B cell (primary cell): ENCODE measurements around the gene SCN11A. TPM values are rescaled to one million over a fixed set of nuclear protein-coding genes. Genes with fewer than 3 reads are reported as not detected.

Source experiments
- ATAC-seq: fragments of 200-7000 bp; cut with Tn5 transposase; one replicate; pipeline ENCODE4 v1.10.0; 2021; ENCODE audit warnings: low read depth, mild to moderate bottlenecking, moderate number of reproducible peaks, moderate library complexity
- CTCF ChIA-PET: fragments of 350-600 bp; sonication (Branson Sonifier 250); formaldehyde crosslinking; loops from one replicate; lab custom pipeline; 2021; ENCODE audit warnings: antibody characterized with exemption, inconsistent platforms; lab: Charles Lee
- POLR2A ChIA-PET: fragments of 350-600 bp; sonication (Branson Sonifier 250); formaldehyde crosslinking; loops from one replicate; lab custom pipeline; 2021; ENCODE audit warnings: antibody characterized with exemption; lab: Charles Lee
- DNase-seq: peaks from one replicate; pipeline ENCODE4 v3.0.0; 2013
- H2AFZ ChIP-seq: 2 replicates; pipeline ENCODE4 v1.6.1; 2012; ENCODE audit warnings: mild to moderate bottlenecking, low read depth, low read length; ENCODE audit not compliant: insufficient read depth, poor library complexity, severe bottlenecking
- H3K27ac ChIP-seq, 2 donors: 1 replicate in 1 of 2; 2 replicates in 1 of 2; pipeline ENCODE4 v1.5.1; 2012 to 2013; ENCODE audit warnings: low read length in 2 of 2, mild to moderate bottlenecking in 2 of 2, moderate library complexity in 1 of 2
- H3K27me3 ChIP-seq, 4 experiments: fragments of 200-600 bp in 1 of 4; sonication (generic) in 1 of 4; replicated peaks in 1 of 4; 1 replicate in 2 of 4; 2 replicates in 2 of 4; pipeline versions ENCODE4 v1.6.1 to v1.7.0; 2013 to 2016; ENCODE audit warnings: low read length in 3 of 4, mild to moderate bottlenecking in 2 of 4, mixed read lengths in 1 of 4, moderate library complexity in 1 of 4; ENCODE audit not compliant: insufficient read depth in 4 of 4, control insufficient read depth in 3 of 4; ENCODE audit errors: control extremely low read depth in 1 of 4
- H3K36me3 ChIP-seq, 2 experiments: replicated peaks in 1 of 2; 1 replicate in 1 of 2; 2 replicates in 1 of 2; pipeline versions ENCODE4 v1.6.1 to v1.7.1; 2013; ENCODE audit warnings: low read length in 1 of 2; ENCODE audit not compliant: insufficient read depth in 2 of 2, control insufficient read depth in 1 of 2; ENCODE audit errors: control extremely low read depth in 1 of 2, extremely low read depth in 1 of 2
- H3K4me1 ChIP-seq, 2 donors: fragments of 200-600 bp in 1 of 2; sonication (generic) in 1 of 2; 1 replicate in 1 of 2; 2 replicates in 1 of 2; pipeline versions ENCODE4 v1.5.1 to v1.6.1; 2013 to 2017; ENCODE audit warnings: low read length in 2 of 2; ENCODE audit not compliant: control insufficient read depth in 2 of 2, insufficient read depth in 2 of 2
- H3K4me2 ChIP-seq: replicated peaks from 2 replicates; pipeline ENCODE3; 2012; ENCODE audit warnings: mild to moderate bottlenecking, low read depth, low read length; ENCODE audit not compliant: poor library complexity, severe bottlenecking
- H3K4me3 ChIP-seq, 5 experiments: fragments of 200-600 bp in 1 of 5; sonication (generic) in 1 of 5; 1 replicate in 3 of 5; 2 replicates in 2 of 5; pipeline versions ENCODE4 v1.5.1 to v1.7.0; 2011 to 2016; ENCODE audit warnings: low read length in 4 of 5, mild to moderate bottlenecking in 4 of 5, low read depth in 2 of 5, control low read depth in 1 of 5, moderate library complexity in 1 of 5; ENCODE audit not compliant: insufficient read depth in 1 of 5; ENCODE audit errors: control extremely low read depth in 1 of 5, extremely low read depth in 1 of 5
- H3K79me2 ChIP-seq: fragments of 200-600 bp; sonication (generic); one replicate; pipeline ENCODE4 v1.6.0; 2016; ENCODE audit warnings: low read length; ENCODE audit not compliant: control insufficient read depth, insufficient read depth
- H3K9ac ChIP-seq: fragments of 200-600 bp; sonication (generic); 2 replicates; pipeline ENCODE4 v1.6.1; 2017; ENCODE audit warnings: mild to moderate bottlenecking, low read length, moderate library complexity
- H3K9me3 ChIP-seq, 3 donors: one replicate each; pipeline versions ENCODE4 v1.6.1 to v1.7.1; 2013; ENCODE audit warnings: low read length in 2 of 3; ENCODE audit not compliant: control insufficient read depth in 2 of 3, insufficient read depth in 1 of 3; ENCODE audit errors: control extremely low read depth in 1 of 3
- H4K20me1 ChIP-seq: 2 replicates; pipeline ENCODE4 v1.6.0; 2012; ENCODE audit warnings: mild to moderate bottlenecking, low read length; ENCODE audit not compliant: insufficient read depth, control insufficient read depth, poor library complexity, severe bottlenecking
- H3K27ac Mint-ChIP-seq: one replicate; pipeline ENCODE4 v1.8.0; 2021; ENCODE audit warnings: mixed read lengths
- H3K27me3 Mint-ChIP-seq: one replicate; pipeline ENCODE4 v1.8.0; 2021; ENCODE audit warnings: mixed read lengths
- H3K4me1 Mint-ChIP-seq: one replicate; pipeline ENCODE4 v1.8.0; 2021; ENCODE audit warnings: mixed read lengths
- H3K4me3 Mint-ChIP-seq: one replicate; pipeline ENCODE4 v1.8.0; 2021; ENCODE audit warnings: mixed read lengths
- H3K9me3 Mint-ChIP-seq: one replicate; pipeline ENCODE4 v1.8.0; 2022; ENCODE audit warnings: mixed read lengths; ENCODE audit not compliant: insufficient read depth
- EZH2 ChIP-seq: IDR thresholded peaks from 2 replicates; pipeline ENCODE4 v1.6.1; 2012; ENCODE audit warnings: borderline replicate concordance, low read depth, mild to moderate bottlenecking, moderate library complexity, low read length; ENCODE audit not compliant: insufficient read depth, poor library complexity, severe bottlenecking
- WGBS: methylation state at CpG from one replicate; pipeline ENCODE4 v1.1.5; 2013; ENCODE audit warnings: missing lambda C conversion rate; ENCODE audit not compliant: insufficient coverage; 5-methylcytosine and 5-hydroxymethylcytosine counted together
- intact Hi-C: fragments of 100-400 bp; cut with micrococcal nuclease; formaldehyde crosslinking; loops from one replicate; pipeline ENCODE4 v1.10.0; 2022
- polyA plus RNA-seq: library from polyadenylated mRNA; depleted of rRNA; stranded (reverse); fragments of >200 nt; gene quantifications from 2 replicates; pipeline ENCODE4 v1.2.3, GENCODE V29; 2012
- total RNA-seq, 2 donors: library from RNA; stranded (reverse); fragments of 120-200 nt in 1 of 2; gene quantifications; 1 replicate in 1 of 2; 2 replicates in 1 of 2; pipeline versions ENCODE4 v1.2.3 to v1.2.4, GENCODE V29; 2013 to 2022
- TF ChIP-seq, protein P1 (sequence below): fragments of 200-600 bp; IDR thresholded peaks from one replicate; pipeline ENCODE4 v1.8.0; 2022; ENCODE audit warnings: antibody characterized with exemption, mild to moderate bottlenecking

Gene SCN11A
- total and polyA plus RNA-seq, 2 donors (not counting 1 experiment from before 2014, with no cell fraction given), result 0.07 to 0.25 TPM

DNA sequence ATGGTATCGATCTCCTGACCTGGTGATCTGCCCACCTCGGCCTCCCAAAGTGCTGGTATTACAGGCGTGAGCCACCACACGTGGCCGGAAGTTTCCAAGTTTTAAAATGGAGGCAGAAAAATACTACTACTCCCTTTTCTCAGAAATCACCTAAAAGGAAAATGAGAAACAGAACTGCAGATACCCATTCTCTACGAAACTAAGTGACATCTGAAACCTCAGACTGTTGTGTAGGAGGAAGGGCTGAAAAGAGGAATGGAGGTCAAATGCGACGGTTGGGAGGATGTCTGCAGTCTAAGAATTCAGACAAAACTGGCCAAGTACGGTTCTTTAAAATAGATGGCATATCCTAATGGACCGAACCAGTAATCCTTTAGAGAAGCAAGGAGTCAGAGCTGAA is 24.2 kb upstream of the SCN11A start:
- no peak overlapping the region for H3K4me3 Mint-ChIP-seq
- no CpG with 5 or more reads among the region's 10 CpGs for WGBS
- H3K36me3 ChIP-seq, result peaks cover 3 to 82% of the 10 kb centered on the region in 2 experiments
- H3K4me3 ChIP-seq, result no peak overlapping the region
- H3K9me3 ChIP-seq, result no peaks in the 10 kb centered on the region
- H3K9ac ChIP-seq, result no peak overlapping the region
- ChIA-PET POLR2A (no interaction called here), CTCF (no interaction called here)
- no peaks in the 10 kb centered on the region for H3K79me2 ChIP-seq
- no peaks in the 10 kb centered on the region for H3K4me1 ChIP-seq
- H3K27me3 ChIP-seq, result no peaks in the 10 kb centered on the region
- no peak overlapping the region for H2AFZ ChIP-seq
- ATAC-seq (no peak), DNase-seq (no peak)
- intact Hi-C loops, result no loop called here
- H3K9me3 Mint-ChIP-seq, result no peaks in the 10 kb centered on the region
- TF ChIP-seq, protein P1, sequence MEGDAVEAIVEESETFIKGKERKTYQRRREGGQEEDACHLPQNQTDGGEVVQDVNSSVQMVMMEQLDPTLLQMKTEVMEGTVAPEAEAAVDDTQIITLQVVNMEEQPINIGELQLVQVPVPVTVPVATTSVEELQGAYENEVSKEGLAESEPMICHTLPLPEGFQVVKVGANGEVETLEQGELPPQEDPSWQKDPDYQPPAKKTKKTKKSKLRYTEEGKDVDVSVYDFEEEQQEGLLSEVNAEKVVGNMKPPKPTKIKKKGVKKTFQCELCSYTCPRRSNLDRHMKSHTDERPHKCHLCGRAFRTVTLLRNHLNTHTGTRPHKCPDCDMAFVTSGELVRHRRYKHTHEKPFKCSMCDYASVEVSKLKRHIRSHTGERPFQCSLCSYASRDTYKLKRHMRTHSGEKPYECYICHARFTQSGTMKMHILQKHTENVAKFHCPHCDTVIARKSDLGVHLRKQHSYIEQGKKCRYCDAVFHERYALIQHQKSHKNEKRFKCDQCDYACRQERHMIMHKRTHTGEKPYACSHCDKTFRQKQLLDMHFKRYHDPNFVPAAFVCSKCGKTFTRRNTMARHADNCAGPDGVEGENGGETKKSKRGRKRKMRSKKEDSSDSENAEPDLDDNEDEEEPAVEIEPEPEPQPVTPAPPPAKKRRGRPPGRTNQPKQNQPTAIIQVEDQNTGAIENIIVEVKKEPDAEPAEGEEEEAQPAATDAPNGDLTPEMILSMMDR, result no peak
- no peak for TF ChIP-seq EZH2
- no peak overlapping the region for H3K4me2 ChIP-seq
- no peaks in the 10 kb centered on the region for H3K27me3 Mint-ChIP-seq
- H3K27ac Mint-ChIP-seq, result no peak overlapping the region
- no peaks in the 10 kb centered on the region for H4K20me1 ChIP-seq
- no peaks in the 10 kb centered on the region for H3K4me1 Mint-ChIP-seq
- H3K27ac ChIP-seq, result no peak overlapping the region

DNA sequence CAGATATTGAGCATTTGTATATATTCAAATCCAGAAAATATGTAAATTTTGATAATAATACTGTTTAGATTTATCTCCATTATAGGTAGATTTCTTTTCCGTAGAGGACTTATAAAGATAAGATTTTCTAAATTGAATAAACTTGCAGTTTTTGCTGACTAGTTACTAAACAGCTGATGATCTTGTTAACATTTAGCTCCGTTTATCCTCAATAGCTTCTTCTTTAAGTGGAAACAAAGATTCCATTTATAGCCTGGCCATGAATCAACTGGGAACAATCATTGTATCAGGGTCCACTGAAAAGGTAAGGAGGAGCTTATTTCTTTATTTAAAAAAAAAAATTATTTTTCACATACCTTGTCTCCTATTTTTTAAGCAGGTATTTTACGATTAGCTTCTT is 16.8 kb upstream of the SCN11A start:
- ATAC-seq (no peak), DNase-seq (no peak)
- Histone ChIP-seq H3K9me3 (no peaks in the 10 kb centered on the region), H3K27me3 (no peaks in the 10 kb centered on the region), H3K4me1 (peaks cover 7 to 11% of the 10 kb centered on the region in 2 donors), H3K4me2 (no peak overlapping the region), H4K20me1 (peaks cover 16% of the 10 kb centered on the region), H3K9ac (no peak overlapping the region), H3K27ac (no peak overlapping the region), H3K4me3 (no peak overlapping the region), H2AFZ (no peak overlapping the region), H3K79me2 (peaks cover 14% of the 10 kb centered on the region), H3K36me3 (peaks cover 9 to 70% of the 10 kb centered on the region in 2 experiments)
- TF ChIP-seq, protein P1, result no peak
- TF ChIP-seq EZH2, result no peak
- ChIA-PET CTCF (no interaction called here), POLR2A (no interaction called here)
- no CpG with 5 or more reads among the region's 3 CpGs for WGBS
- no peak overlapping the region for H3K27ac Mint-ChIP-seq
- H3K4me1 Mint-ChIP-seq, result peaks cover 12% of the 10 kb centered on the region
- no peak overlapping the region for H3K4me3 Mint-ChIP-seq
- no peaks in the 10 kb centered on the region for H3K27me3 Mint-ChIP-seq
- intact Hi-C loops, result no loop called here
- no peaks in the 10 kb centered on the region for H3K9me3 Mint-ChIP-seq
